GM21737 (cell line): ENCODE measurements around the gene SLC41A1.

Experiments used
- ATAC-seq: cut with Tn5 transposase; IDR thresholded peaks from one replicate; pipeline ENCODE4 v1.9.1; 2021; ENCODE audit warnings: mild to moderate bottlenecking, moderate library complexity; ENCODE audit not compliant: unreplicated experiment

SLC41A1 gene

GRCh38 chr1:205792481-205792881 lies 20.5 kb downstream of the SLC41A1 start:
- ATAC-seq, result no peak

GRCh38 chr1:205791568-205792180 lies 21.3 kb downstream of the SLC41A1 start:
- ATAC-seq, result no peak

- no peak for ATAC-seq
Measured at GRCh38 chr1:205787287-205787916, 25.6 kb downstream of the SLC41A1 start.

- no peak for ATAC-seq
Measured at GRCh38 chr1:205786601-205787000, 26.4 kb downstream of the SLC41A1 start.

GRCh38 chr1:205785446-205785845 lies 27.6 kb downstream of the SLC41A1 start:
- no peak for ATAC-seq

GRCh38 chr1:205783904-205784303 lies 29.1 kb downstream of the SLC41A1 start:
- ATAC-seq, result no peak

- ATAC-seq, result no peak
Measured at GRCh38 chr1:205783433-205783795, 29.6 kb downstream of the SLC41A1 start.

GRCh38 chr1:205782627-205783432 lies 30.2 kb downstream of the SLC41A1 start:
- ATAC-seq, result no peak

GRCh38 chr1:205780335-205780734 lies 32.7 kb downstream of the SLC41A1 start:
- ATAC-seq, result no peak

- ATAC-seq, result no peak
Measured at GRCh38 chr1:205777994-205778393, 35.0 kb downstream of the SLC41A1 start.

- no peak for ATAC-seq
Measured at GRCh38 chr1:205775717-205776056, 37.3 kb downstream of the SLC41A1 start.

GRCh38 chr1:205775015-205775716 lies 37.8 kb downstream of the SLC41A1 start, which contains the start of gene RAB29:
Gene RAB29, minus strand, starts transcription at chr1:205775482. Its CDS starts 526 bp downstream, at chr1:205774956.
- ATAC-seq, result peak; percentile 63

GRCh38 chr1:205774198-205775014 lies 38.6 kb downstream of the SLC41A1 start:
- no peak for ATAC-seq

GRCh38 chr1:205772607-205773032 lies 40.4 kb downstream of the SLC41A1 start:
- no peak for ATAC-seq

- no peak for ATAC-seq
Measured at GRCh38 chr1:205770618-205771017, 42.4 kb downstream of the SLC41A1 start.

- ATAC-seq, result no peak
Measured at GRCh38 chr1:205769641-205770365, 43.2 kb downstream of the SLC41A1 start.

- ATAC-seq, result no peak
Measured at GRCh38 chr1:205767248-205767647, 45.8 kb downstream of the SLC41A1 start.

- ATAC-seq, result no peak
Measured at GRCh38 chr1:205766570-205766969, 46.4 kb downstream of the SLC41A1 start.

- no peak for ATAC-seq
Measured at GRCh38 chr1:205766038-205766437, 47.0 kb downstream of the SLC41A1 start.

GRCh38 chr1:205764578-205764977 lies 48.4 kb downstream of the SLC41A1 start:
- no peak for ATAC-seq
